ENCODE measurements around the gene SPINK14.
A peak's percentile ranks its signal among the peaks of the same experiment; 100 is the strongest.

The SPINK14 gene

DNA sequence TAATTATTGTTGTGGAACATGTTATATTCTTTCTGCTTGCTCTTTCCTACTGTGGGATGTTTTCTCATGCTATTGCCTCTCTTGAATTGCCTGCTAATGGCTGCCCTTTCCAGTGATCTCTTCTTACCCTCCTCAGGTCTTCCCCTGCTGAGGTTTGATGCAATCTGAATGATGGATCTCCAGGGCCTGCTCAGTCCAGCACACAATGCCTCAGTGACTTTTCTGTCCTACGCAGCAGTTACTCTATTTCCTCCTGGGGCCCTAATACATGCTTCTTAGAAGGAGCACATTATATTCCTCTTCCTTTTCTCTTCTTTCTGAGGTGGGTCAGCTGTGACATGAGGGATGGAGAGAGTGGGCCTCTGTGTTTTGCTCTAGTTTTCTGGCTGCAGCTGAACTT lies at the start of gene SPINK14:
TSS of gene SPINK14 (plus strand) at position 301 of the 400 bp plus-strand sequence. CDS start 1,187 bp downstream, outside the sequence.
- no peak for DNase-seq (ENCODE audit: low spot score)

GRCh38 chr5:148120317-148120716 lies 48.0 kb upstream of the SPINK14 start:
- no peak for DNase-seq (ENCODE audit: low spot score)

DNA sequence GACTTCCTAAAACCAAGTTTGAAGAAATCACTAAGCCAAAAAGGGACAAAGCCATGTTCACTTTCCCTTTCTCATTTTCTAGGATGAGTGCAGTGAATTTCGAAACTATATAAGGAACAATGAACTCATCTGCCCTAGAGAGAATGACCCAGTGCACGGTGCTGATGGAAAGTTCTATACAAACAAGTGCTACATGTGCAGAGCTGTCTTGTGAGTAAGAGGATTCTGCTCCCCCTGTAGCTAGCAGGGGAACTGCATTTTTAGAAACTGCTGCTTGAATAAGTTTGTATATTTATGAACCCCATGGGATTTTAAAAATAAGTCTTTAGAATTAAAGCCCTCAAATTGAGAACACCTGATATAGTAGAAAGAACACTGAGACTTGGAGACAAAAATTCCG lies 42.7 kb upstream of the SPINK14 start:
- peak; percentile 6 for DNase-seq (ENCODE audit: low spot score)

DNA sequence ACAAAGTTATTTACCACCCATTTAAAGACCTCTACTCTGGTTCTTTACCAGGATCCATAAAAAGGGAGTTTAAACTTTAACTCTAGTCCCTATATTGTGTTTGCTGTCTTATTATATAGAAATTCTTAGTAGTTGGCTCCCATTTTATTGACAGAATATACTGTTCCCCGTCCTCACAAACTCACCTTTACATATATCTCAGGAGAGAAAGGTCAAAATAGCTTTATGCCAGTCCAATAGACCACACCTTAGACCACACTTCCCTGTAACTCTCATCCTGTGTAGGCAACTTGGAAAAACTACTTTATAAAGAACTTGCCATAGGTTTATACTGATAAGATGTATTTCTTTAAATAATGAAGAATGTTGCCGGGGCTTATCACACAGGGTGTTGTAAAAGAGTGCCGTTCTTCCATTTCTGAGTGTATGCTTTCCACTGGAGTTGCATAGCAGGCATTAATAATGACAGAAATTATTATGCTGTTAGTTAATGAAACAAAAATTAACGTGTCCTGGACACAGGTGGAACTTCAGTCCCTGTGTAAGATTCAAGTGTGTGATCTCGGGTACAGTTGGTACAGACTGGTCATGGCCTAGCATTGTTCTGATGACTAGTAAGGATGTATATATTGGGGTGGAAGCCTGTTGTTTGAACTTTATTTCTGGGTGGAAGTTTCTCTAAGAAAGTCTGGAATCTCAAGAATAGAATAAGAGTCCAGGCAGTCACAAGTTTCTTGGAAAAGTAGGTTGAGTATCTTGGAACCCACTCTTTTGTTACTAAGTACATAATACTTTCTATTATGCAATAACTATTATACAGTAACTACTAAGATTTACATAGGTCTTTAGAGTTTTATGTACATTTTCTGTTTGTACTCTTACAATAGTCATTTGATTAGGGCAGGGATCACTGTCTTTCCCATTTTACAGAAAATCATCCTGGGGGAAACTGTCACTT lies 33.0 kb upstream of the SPINK14 start:
- no peak for DNase-seq (ENCODE audit: low spot score)

- DNase-seq (ENCODE audit: low spot score), result no peak
Observed at GRCh38 chr5:148140846-148141245, 27.5 kb upstream of the SPINK14 start.

- DNase-seq (ENCODE audit: low spot score), result no peak
Observed at GRCh38 chr5:148141645-148142044, 26.7 kb upstream of the SPINK14 start.

GRCh38 chr5:148145916-148146315 lies 22.4 kb upstream of the SPINK14 start:
- DNase-seq (ENCODE audit: low spot score), result no peak

DNA sequence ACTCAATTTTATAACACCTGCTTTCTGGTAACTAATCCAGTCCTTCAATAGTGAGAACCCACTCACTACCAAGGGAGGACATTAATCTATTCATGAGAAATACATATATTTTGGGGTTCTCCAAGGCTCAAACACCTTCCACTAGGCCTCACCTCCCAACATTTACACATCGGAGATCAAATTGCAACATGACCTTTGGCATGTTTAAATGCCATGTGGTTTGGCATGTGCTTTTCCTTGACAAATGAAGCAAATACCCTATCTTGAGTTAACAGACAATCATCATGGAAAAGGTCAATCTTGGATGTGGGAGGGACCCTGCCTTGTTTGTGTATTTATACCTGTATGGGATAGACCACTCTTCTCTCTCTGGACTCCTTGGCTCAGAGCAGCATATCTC lies 21.9 kb upstream of the SPINK14 start:
- DNase-seq (ENCODE audit: low spot score), result no peak

DNA sequence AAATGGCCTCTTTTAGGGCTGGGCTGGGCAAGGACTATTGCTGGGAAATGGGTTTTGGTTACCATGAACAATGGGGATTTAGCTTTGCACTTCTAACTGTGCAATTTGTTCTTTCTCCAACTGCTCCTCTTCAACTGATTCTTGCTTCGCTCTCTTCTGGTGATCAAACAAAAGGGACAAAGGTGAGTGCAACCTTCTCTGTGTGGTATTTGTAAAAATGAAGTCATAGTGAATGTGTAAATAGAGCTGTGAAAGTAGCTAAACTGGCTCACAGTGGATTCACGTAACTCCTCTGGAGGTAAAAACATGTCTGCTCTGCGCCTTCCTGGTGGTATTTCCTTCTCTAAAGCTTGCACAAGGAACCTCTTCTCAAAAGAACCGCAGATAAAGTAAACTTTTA lies 20.9 kb upstream of the SPINK14 start:
- DNase-seq (ENCODE audit: low spot score), result no peak

- DNase-seq (ENCODE audit: low spot score), result no peak
Observed at GRCh38 chr5:148151872-148152271, 16.5 kb upstream of the SPINK14 start.

DNA sequence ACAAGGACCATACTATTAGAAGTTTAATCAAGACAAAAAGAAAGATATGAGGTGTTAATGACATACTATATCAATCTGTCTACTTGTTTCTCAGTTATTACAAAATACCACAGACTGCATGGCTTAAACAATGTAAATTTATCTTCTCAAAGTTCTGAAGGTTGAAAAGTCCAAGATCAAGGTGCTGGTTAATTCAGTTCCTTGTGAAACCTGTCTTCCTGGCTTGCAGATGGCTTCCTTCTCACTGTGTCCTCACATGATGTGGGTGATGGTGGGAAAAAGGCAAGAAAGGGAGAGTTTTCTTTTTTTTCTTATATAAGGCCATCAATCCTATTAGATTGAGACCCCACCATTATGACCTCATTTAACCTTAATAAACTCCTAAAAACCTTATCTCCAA lies 15.6 kb upstream of the SPINK14 start:
- no peak for DNase-seq (ENCODE audit: low spot score)

DNA sequence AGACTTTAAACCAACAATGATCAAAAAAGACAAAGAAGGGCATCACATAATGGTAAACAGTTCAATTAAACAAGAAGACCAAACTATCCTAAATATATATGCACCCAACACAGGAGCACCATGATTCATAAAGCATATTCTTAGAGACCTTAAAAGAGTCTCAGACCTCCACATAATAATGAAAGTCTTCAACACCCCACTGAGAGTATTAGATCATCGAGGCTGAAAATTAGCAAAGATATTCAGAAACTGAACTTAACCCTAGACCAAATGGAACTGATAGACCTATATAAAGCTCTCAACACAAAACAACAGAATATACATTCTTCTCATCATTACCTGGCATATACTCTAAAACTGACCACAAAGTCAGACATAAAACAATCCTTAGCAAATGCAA lies 11.7 kb upstream of the SPINK14 start:
- DNase-seq (ENCODE audit: low spot score), result no peak

DNA sequence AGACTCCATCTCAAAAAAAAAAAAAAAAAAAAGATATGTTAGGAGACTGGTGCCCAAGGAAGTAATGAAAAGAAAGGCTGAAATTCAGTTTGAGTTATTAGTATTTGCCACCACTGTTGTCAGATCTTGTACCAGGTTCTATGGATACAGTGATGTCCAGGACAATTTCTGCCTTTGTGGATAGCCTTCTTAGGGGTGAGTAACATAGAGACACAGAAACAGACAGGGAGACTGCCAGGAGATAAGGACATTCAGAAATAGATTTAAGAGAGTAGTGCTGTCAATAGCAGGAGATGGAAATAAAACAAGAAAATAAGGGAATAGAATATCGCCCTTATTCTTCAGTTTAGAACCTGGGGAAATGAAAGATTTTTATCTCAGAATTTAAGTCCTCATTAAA lies 6.3 kb upstream of the SPINK14 start:
- no peak for DNase-seq (ENCODE audit: low spot score)

DNA sequence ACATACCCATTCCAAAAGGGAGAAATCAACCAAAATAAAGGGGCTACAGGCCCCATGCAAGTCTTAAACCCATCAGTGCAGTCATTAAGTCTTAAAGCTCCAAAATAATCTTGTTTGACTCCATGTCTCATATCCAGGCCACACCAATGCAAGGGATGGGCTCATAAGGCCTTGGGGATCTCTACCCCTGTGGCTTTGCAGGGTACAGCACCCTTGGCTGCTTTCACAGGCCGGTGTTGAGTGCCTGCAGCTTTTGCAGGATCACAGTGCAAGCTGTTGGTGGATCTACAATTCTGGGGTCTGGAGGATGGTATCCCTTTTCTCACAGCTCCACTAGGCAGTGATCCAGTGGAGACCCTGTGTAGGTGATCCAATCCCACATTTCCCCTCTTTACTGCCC lies 5.0 kb upstream of the SPINK14 start:
- no peak for DNase-seq (ENCODE audit: low spot score)

DNA sequence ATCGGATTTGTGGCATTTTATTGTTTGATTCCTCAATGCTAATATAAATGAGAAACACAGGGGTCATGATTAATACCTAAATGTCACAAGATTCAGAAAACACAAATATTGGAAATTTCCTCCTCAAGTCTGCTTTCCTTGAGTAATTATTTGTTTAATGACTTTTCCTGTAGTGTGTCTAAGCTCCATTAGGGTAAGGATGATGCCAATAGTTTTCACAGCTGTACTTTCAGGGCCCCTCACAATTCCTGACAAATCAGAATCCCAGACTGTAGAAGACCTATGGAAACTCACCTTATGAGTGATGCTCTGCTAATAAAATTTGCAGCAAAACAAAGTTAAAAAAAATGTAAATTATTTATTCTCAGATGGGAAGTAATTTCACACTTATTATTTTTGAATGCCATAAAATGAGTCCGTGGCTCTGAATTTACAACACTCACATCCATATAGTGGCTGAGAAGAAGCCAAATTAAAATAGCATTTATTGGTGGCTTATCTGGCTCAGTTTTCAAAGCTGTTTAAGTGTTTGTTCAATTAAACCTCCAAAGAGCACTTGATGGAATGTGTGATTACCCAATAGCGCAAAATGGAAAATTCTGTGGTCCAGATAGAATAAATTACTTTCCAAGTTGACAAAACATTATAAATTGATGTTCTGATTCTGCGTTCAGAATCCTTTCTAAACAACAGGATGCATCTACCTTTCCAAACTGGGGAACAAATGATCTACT lies 1.6 kb upstream of the SPINK14 start:
- no peak for DNase-seq (ENCODE audit: low spot score)

GRCh38 chr5:148172377-148172776 lies 4.0 kb downstream of the SPINK14 start:
- no peak for DNase-seq (ENCODE audit: low spot score)

DNA sequence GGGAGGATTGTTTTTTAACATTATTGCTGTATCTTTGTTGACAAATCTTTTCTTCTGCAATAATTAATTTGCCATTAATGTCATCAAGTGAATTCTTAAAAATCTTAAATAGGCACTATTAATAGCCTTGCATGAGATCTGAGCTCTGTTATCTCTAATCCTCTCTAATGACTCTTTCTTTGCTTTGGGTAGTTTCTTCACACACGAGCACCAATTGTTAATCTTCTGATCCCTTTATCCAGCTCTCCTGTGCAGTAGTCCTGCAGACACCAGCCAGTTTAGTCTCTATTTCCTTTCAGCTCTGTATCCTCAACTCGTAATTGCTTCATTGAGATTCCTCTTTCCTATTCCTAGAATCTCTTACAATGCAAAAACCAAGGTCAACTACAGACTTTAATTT lies 8.1 kb downstream of the SPINK14 start:
- DNase-seq (ENCODE audit: low spot score), result no peak

GRCh38 chr5:148177207-148177606 lies 8.9 kb downstream of the SPINK14 start:
- no peak for DNase-seq (ENCODE audit: low spot score)

DNA sequence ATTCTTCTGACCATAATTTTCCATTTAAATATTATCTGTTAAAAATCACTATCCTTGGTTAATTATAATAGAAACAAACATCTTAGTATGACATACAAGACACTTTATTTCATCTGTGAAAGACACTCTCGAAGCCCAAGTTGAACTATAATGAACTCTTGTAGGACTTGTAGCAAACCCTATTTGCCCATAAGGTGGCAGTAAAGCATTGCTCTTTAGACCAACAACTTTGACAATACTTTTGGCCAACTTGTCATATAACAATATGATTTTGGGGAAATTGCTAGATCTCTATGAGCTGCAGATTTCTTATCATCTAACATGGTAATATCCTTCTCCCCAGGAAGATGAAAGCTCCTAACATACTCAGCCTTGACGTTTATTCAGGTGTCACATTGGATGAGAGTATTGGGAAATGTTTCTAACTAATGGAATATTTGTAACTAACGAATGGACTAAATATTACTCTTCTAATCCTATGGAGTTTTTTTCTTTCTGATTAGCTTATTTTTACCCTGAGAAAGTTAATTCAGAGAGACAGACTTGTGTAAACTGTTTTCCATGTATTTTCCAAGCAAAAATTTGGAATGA lies 11.0 kb downstream of the SPINK14 start:
- DNase-seq (ENCODE audit: low spot score), result peak; percentile 17

DNA sequence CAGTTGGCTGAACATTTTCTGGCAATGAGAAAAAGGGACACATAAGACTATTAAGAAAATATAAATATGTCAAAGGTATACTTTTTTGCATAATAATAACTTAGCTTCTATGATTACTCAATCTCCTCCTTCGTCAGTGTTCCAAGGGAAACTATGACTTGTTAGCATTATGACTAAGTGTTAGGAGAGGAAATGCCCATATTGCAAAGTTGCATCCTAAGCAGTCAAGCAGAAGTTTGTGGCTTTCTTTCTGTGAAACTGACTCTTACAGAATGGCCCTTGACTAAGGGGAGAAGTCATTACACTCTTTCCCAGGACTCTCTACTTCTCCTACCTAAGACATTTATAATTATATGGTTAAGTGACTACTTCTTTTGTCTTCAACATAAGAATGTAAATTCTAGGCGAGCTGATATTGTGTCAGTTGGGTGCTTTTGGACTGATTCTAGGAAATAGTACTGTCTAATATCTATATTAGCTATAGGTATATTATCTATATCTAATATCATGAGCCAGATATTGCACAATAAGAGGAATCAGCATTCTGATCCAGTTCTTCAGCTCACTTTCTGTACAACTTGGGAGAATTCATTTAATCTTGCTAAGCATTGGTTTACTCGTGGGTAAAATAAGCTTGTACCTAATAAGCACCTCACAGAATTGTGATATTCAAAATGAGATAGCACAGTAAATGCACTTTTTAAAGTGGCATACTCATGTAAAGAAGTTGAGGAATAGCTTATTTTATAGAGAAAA lies 18.1 kb downstream of the SPINK14 start:
- peak; percentile 11 for DNase-seq (ENCODE audit: low spot score)

DNA sequence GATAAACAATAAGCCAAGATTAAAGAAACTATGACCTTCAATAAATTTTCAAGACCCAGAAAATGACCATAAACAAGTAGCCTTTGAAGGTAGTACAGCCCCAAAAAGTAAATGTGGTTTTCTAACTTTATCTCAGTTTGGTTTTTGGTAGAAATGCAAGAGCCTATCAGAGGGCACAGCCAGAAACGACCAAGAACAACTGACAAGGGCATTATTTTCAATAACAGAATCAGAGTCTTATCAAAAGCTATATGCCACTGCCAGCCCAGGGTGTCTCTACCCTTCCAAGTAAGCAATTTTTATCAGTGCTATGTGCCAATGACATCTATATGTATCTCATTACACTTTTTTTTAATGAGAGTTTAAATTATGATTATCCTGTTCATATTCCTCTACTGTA lies 22.7 kb downstream of the SPINK14 start:
- no peak for DNase-seq (ENCODE audit: low spot score)

DNA sequence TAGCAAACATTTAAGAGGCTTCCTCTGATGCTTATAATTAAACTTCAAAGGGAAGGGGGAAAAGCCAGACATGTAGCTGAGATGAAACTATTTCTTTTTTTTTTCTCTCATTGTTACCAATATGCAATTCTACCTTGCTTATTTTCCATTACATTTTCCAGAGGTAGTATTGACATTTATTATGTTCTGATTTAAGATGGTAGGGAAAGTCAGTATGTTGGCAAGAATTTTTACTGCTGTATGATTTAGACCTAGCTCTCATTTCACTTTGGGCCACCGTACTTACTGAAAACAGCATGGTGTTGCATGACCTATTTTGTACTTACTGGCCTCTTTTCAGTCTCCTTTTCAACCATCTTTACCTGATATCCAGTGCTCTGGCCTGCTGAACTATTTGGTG lies 24.9 kb downstream of the SPINK14 start:
- DNase-seq (ENCODE audit: low spot score), result no peak
